SK-N-SH (cell line): ENCODE measurements around the gene TAS2R42. TPM values are rescaled to one million over a fixed set of nuclear protein-coding genes. Genes with fewer than 3 reads are reported as not detected.

ENCODE experiments used
- CTCF ChIA-PET: fragments of 300-600, 350-600 bp; formaldehyde crosslinking; extraction: SDS; loops from one replicate; lab custom pipeline; 2021; lab: Yijun Ruan, JAX
- POLR2A ChIA-PET: fragments of 350-600 bp; sonication (Branson Sonifier 250); formaldehyde crosslinking; extraction: SDS; loops from one replicate; lab custom pipeline; 2020; ENCODE audit warnings: antibody characterized with exemption, inconsistent platforms; lab: Yijun Ruan, JAX
- DNase-seq: peaks from one replicate; pipeline ENCODE4 v3.0.0; 2012
- H2AFZ ChIP-seq: fragments of 200-600 bp; sonication (generic); 2 replicates; pipeline ENCODE4 v1.8.1; 2016; ENCODE audit warnings: antibody characterized with exemption, mild to moderate bottlenecking, low read depth
- H3F3A ChIP-seq: fragments of 200-600 bp; sonication (generic); replicated peaks from 2 replicates; pipeline ENCODE3; 2016; ENCODE audit warnings: antibody characterized with exemption, mild to moderate bottlenecking; ENCODE audit not compliant: insufficient read depth
- H3K27ac ChIP-seq, 2 experiments: fragments of 200-500 bp in 1 of 2; fragments of 200-600 bp in 1 of 2; sonication (Bioruptor generic) in 1 of 2; sonication (generic), shearing (Covaris generic) in 1 of 2; 2 replicates each; pipeline versions ENCODE4 v1.5.1 to v1.6.1; 2014 to 2016; ENCODE audit warnings: low read depth in 2 of 2, inconsistent platforms in 1 of 2, low read length in 1 of 2, mild to moderate bottlenecking in 1 of 2, mixed read lengths in 1 of 2
- H3K27me3 ChIP-seq: fragments of 200-600 bp; sonication (generic), shearing (Covaris generic); 2 replicates; pipeline ENCODE4 v1.6.1; 2016; ENCODE audit warnings: mixed run types; ENCODE audit not compliant: insufficient read depth
- H3K36me3 ChIP-seq, 2 experiments: fragments of 200-500 bp in 1 of 2; fragments of 200-600 bp in 1 of 2; sonication (Bioruptor generic) in 1 of 2; sonication (generic) in 1 of 2; replicated peaks in 1 of 2; 2 replicates each; pipeline versions ENCODE3 to v1.5.1; 2014 to 2016; ENCODE audit warnings: low read length in 1 of 2, mild to moderate bottlenecking in 1 of 2; ENCODE audit not compliant: insufficient read depth in 2 of 2, control insufficient read depth in 1 of 2
- H3K4me1 ChIP-seq, 2 experiments: fragments of 200-500 bp in 1 of 2; fragments of 200-600 bp in 1 of 2; sonication (Bioruptor generic) in 1 of 2; sonication (generic), shearing (Covaris generic) in 1 of 2; 2 replicates each; pipeline versions ENCODE4 v1.5.1 to v1.6.1; 2014 to 2016; ENCODE audit warnings: low read depth in 1 of 2, low read length in 1 of 2, mixed run types in 1 of 2; ENCODE audit not compliant: insufficient read depth in 2 of 2, control insufficient read depth in 1 of 2
- H3K4me2 ChIP-seq: fragments of 200-600 bp; sonication (generic), shearing (Covaris generic); 2 replicates; pipeline ENCODE4 v1.6.1; 2017; ENCODE audit warnings: mixed run types
- H3K4me3 ChIP-seq, 2 experiments: fragments of 200-500 bp in 1 of 2; fragments of 200-600 bp in 1 of 2; sonication (Bioruptor generic) in 1 of 2; sonication (generic), shearing (Covaris generic) in 1 of 2; 2 replicates each; pipeline versions ENCODE4 v1.5.1 to v1.8.1; 2014 to 2016; ENCODE audit warnings: low read depth in 2 of 2, inconsistent platforms in 1 of 2, low read length in 1 of 2, mild to moderate bottlenecking in 1 of 2, mixed read lengths in 1 of 2, moderate library complexity in 1 of 2
- H3K79me2 ChIP-seq: fragments of 200-600 bp; sonication (generic); 2 replicates; pipeline ENCODE4 v1.8.1; 2017; ENCODE audit warnings: mild to moderate bottlenecking; ENCODE audit not compliant: insufficient read depth
- H3K9ac ChIP-seq: fragments of 200-600 bp; sonication (generic); 2 replicates; pipeline ENCODE4 v1.6.1; 2017; ENCODE audit warnings: mixed run types
- H3K9me2 ChIP-seq: fragments of 200-600 bp; sonication (generic); 2 replicates; pipeline ENCODE4 v1.6.1; 2017; ENCODE audit warnings: mixed run types
- H3K9me3 ChIP-seq: fragments of 200-600 bp; sonication (generic); 2 replicates; pipeline ENCODE4 v1.6.1; 2017; ENCODE audit warnings: mixed run types, mild to moderate bottlenecking, moderate library complexity
- H4K20me1 ChIP-seq: fragments of 200-600 bp; sonication (generic); 2 replicates; pipeline ENCODE4 v1.6.1; 2017; ENCODE audit warnings: mild to moderate bottlenecking, mixed run types; ENCODE audit not compliant: insufficient read depth
- CHD2 ChIP-seq: fragments of 150-350 bp; IDR thresholded peaks from 2 replicates; pipeline ENCODE4 v1.6.1; 2018; ENCODE audit warnings: low read length; ENCODE audit not compliant: partially characterized antibody
- EP300 ChIP-seq, 2 experiments: IDR thresholded peaks; 2 replicates each; pipeline versions ENCODE4 v1.4.0 to v1.6.1; 2012; ENCODE audit warnings: borderline replicate concordance in 1 of 2, low read depth in 1 of 2, low read length in 1 of 2
- FOSL2 ChIP-seq: IDR thresholded peaks from 2 replicates; pipeline ENCODE4 v1.4.0; 2012; ENCODE audit warnings: low read depth, mild to moderate bottlenecking, moderate library complexity, borderline replicate concordance
- JUND ChIP-seq: IDR thresholded peaks from 2 replicates; pipeline ENCODE4 v1.4.0; 2012
- MEF2A ChIP-seq: IDR thresholded peaks from 2 replicates; pipeline ENCODE4 v1.4.0; 2012; ENCODE audit warnings: low read depth, borderline replicate concordance
- NRF1 ChIP-seq: IDR thresholded peaks from 2 replicates; pipeline ENCODE4 v1.6.1; 2012; ENCODE audit warnings: low read depth, mild to moderate bottlenecking, low read length
- RAD21 ChIP-seq: IDR thresholded peaks from 2 replicates; pipeline ENCODE4 v1.6.1; 2012; ENCODE audit warnings: mild to moderate bottlenecking, low read length
- RXRA ChIP-seq: IDR thresholded peaks from 2 replicates; pipeline ENCODE4 v1.4.0; 2012; ENCODE audit warnings: low read depth, mild to moderate bottlenecking, borderline replicate concordance
- SMC3 ChIP-seq: IDR thresholded peaks from 2 replicates; pipeline ENCODE4 v1.6.1; 2012; ENCODE audit warnings: low read depth, low read length, improper control_type of control experiment
- TEAD4 ChIP-seq: IDR thresholded peaks from 2 replicates; pipeline ENCODE4 v1.4.0; 2012; ENCODE audit warnings: mild to moderate bottlenecking, borderline replicate concordance; ENCODE audit not compliant: insufficient read depth
- YY1 ChIP-seq: IDR thresholded peaks from 2 replicates; pipeline ENCODE4 v1.4.0; 2012; ENCODE audit warnings: low read depth, mild to moderate bottlenecking
- WGBS: methylation state at CpG from one replicate; pipeline ENCODE4 v1.1.6; 2017; ENCODE audit warnings: low lambda C conversion rate; 5-methylcytosine and 5-hydroxymethylcytosine counted together
- polyA plus RNA-seq, 3 experiments: library from polyadenylated mRNA; depleted of rRNA; stranded (reverse); fragments of >200 nt; gene quantifications; 2 replicates each; pipeline ENCODE4 v1.2.3, GENCODE V29; 2012
- TF ChIP-seq, protein P1 (sequence below): fragments of 150-350 bp; IDR thresholded peaks from 2 replicates; pipeline ENCODE4 v1.6.1; 2017; ENCODE audit warnings: antibody characterized with exemption, low read length, low read depth, borderline replicate concordance
- TF ChIP-seq, protein P2 (sequence below): IDR thresholded peaks from 2 replicates; pipeline ENCODE4 v1.6.1; 2012; ENCODE audit warnings: mild to moderate bottlenecking, low read depth, low read length, moderate library complexity

Gene TAS2R42
- polyA plus RNA-seq, 1 of the 3 experiments (the other 2 are of a cell fraction) = not detected

DNA sequence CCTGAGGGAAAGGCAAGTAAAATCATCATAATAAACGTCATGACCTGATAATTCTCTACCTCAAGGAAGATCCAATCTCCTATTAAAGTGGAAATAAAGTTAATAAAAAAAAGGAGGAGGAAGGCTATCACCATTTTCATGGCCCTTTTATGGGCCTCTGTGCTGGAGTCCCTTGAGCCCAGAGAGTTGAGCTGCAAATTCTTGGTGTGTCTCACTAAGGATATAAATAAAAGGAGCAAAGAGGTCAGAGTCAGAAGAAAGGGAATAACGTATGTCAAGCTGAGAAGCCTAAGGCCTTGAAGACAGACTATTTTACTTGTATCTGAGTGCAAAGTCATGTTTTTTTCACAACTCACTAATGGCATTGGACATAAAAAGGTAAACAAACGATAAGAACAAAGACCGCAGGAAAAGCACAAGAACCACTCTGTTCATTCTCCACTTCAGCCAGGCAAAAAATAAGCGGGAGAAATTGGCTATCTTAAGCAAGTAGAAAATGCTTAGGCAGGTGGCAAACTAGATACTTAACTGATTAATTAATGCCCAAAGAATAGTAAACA lies 27.8 kb downstream of the TAS2R42 start:
- Histone ChIP-seq H3K27ac (no peak overlapping the region), H3K79me2 (peaks cover 98% of the 10 kb centered on the region), H2AFZ (no peak overlapping the region), H3K4me1 (no peaks in the 10 kb centered on the region; a peak in 1 of 4 replicates), H3K4me2 (no peak overlapping the region), H3K4me3 (no peak overlapping the region), H3K27me3 (no peaks in the 10 kb centered on the region), H4K20me1 (peaks cover 29% of the 10 kb centered on the region), H3F3A (no peaks in the 10 kb centered on the region), H3K9me3 (peaks cover 8% of the 10 kb centered on the region; the same call in 1 of the 2 replicates), H3K36me3 (peaks cover 33 to 37% of the 10 kb centered on the region in 2 experiments), H3K9me2 (no peaks in the 10 kb centered on the region), H3K9ac (no peak overlapping the region)
- no peak for DNase-seq
- 57% methylated on average over 5 of the region's 5 CpGs for WGBS
- TF ChIP-seq NRF1 (no peak), SMC3 (no peak), EP300 (IDR thresholded peaks at IDR 0.05; ENCODE audit: borderline replicate concordance in 1 of 2, low read depth in 1 of 2, low read length in 1 of 2) (no peak), RAD21 (no peak), CHD2 (no peak), TEAD4 (no peak), MEF2A (no peak), FOSL2 (no peak)
- TF ChIP-seq, protein P1, sequence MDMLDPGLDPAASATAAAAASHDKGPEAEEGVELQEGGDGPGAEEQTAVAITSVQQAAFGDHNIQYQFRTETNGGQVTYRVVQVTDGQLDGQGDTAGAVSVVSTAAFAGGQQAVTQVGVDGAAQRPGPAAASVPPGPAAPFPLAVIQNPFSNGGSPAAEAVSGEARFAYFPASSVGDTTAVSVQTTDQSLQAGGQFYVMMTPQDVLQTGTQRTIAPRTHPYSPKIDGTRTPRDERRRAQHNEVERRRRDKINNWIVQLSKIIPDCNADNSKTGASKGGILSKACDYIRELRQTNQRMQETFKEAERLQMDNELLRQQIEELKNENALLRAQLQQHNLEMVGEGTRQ = no peak
- TF ChIP-seq, protein P2, sequence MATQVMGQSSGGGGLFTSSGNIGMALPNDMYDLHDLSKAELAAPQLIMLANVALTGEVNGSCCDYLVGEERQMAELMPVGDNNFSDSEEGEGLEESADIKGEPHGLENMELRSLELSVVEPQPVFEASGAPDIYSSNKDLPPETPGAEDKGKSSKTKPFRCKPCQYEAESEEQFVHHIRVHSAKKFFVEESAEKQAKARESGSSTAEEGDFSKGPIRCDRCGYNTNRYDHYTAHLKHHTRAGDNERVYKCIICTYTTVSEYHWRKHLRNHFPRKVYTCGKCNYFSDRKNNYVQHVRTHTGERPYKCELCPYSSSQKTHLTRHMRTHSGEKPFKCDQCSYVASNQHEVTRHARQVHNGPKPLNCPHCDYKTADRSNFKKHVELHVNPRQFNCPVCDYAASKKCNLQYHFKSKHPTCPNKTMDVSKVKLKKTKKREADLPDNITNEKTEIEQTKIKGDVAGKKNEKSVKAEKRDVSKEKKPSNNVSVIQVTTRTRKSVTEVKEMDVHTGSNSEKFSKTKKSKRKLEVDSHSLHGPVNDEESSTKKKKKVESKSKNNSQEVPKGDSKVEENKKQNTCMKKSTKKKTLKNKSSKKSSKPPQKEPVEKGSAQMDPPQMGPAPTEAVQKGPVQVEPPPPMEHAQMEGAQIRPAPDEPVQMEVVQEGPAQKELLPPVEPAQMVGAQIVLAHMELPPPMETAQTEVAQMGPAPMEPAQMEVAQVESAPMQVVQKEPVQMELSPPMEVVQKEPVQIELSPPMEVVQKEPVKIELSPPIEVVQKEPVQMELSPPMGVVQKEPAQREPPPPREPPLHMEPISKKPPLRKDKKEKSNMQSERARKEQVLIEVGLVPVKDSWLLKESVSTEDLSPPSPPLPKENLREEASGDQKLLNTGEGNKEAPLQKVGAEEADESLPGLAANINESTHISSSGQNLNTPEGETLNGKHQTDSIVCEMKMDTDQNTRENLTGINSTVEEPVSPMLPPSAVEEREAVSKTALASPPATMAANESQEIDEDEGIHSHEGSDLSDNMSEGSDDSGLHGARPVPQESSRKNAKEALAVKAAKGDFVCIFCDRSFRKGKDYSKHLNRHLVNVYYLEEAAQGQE = no peak
- CTCF ChIA-PET = interaction anchor here (0.7 to 1.3 kb wide), 2 partner anchors 10 to 13 kb away, joined by 3 to 4 read pairs; no protein-coding TSS in a partner anchor
- POLR2A ChIA-PET = no interaction called here

DNA sequence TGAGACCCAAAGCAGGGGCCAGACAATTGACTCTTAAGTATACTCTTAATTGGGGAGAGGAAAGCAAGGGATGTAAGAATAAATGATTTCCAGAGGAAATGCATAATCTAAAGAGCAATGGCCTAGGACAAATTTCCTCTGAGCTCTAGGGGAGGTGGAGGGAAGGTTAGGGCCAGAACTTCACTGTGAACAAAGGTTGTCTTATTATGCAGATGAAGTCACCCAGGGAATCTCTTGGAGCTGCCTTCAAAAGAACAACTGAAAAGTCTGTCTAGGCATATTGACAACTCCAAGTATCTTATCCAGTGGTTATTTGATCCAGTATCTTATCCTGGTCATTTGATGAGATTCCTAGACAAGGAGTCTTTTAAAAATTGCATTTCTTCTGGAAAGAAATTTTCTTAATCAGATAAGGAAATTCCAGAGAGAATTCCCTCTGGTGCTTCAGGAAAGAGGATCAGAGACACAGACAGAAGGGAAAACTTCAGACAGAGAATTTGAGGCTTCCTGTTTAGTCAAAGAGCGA lies 32.3 kb downstream of the TAS2R42 start:
- H3K36me3 ChIP-seq = peaks cover 17 to 40% of the 10 kb centered on the region in 2 experiments
- H3K27me3 ChIP-seq = no peaks in the 10 kb centered on the region
- no peak overlapping the region for H3K4me2 ChIP-seq
- DNase-seq = no peak
- peaks cover 8% of the 10 kb centered on the region; the same call in 1 of the 2 replicates for H4K20me1 ChIP-seq
- no peaks in the 10 kb centered on the region for H3K4me1 ChIP-seq
- H3F3A ChIP-seq = no peaks in the 10 kb centered on the region
- WGBS = 95% methylated on average over 1 of the region's 1 CpG
- H3K79me2 ChIP-seq = peaks cover 83% of the 10 kb centered on the region
- H3K9me2 ChIP-seq = no peaks in the 10 kb centered on the region
- ChIA-PET POLR2A (no interaction called here), CTCF (no interaction called here)
- H3K27ac ChIP-seq = no peak overlapping the region
- no peak overlapping the region for H2AFZ ChIP-seq
- H3K9me3 ChIP-seq = peaks cover 8% of the 10 kb centered on the region; the same call in 1 of the 2 replicates
- no peak overlapping the region for H3K4me3 ChIP-seq
- H3K9ac ChIP-seq = no peak overlapping the region
- TF ChIP-seq JUND = no peak
- no peak for TF ChIP-seq RXRA
- TF ChIP-seq YY1 = no peak
- TF ChIP-seq MEF2A = no peak
- no peak for TF ChIP-seq RAD21
